Epithelial cell of esophagus (primary cell): ENCODE measurements around the gene SNAPIN.

Experiments
- DNase-seq: peaks from one replicate; pipeline ENCODE4 v3.0.0; 2010; ENCODE audit warnings: low read depth
- H3K4me3 ChIP-seq: 2 replicates; pipeline ENCODE4 v1.5.1; 2011; ENCODE audit warnings: mild to moderate bottlenecking, low read length, control low read depth
- CTCF ChIP-seq: IDR thresholded peaks from 2 replicates; pipeline ENCODE4 v1.5.1; 2011; ENCODE audit warnings: low read depth, mild to moderate bottlenecking, low read length, control low read depth, inconsistent platforms; ENCODE audit not compliant: insufficient read depth; ENCODE audit errors: missing control alignments

The SNAPIN gene

GRCh38 chr1:153658400-153659174 lies at the start of gene SNAPIN:
SNAPIN (plus strand) TSS chr1:153658703; CDS start chr1:153658744, 41 bp downstream.
- H3K4me3 ChIP-seq = peak within 1 kb of the TSS; percentile 79
- peak; percentile 6 for TF ChIP-seq CTCF
- peak; percentile 85 for DNase-seq

GRCh38 chr1:153608742-153609584 lies 49.5 kb upstream of the SNAPIN start:
- TF ChIP-seq CTCF = no peak
- peak; percentile 96 for DNase-seq
- H3K4me3 ChIP-seq = peak overlapping the region; percentile 100

GRCh38 chr1:153609585-153609907 lies 49.0 kb upstream of the SNAPIN start:
- TF ChIP-seq CTCF = no peak
- peak overlapping the region; percentile 100 for H3K4me3 ChIP-seq
- no peak for DNase-seq

- peak; percentile 69 for DNase-seq
- no peak for TF ChIP-seq CTCF
- H3K4me3 ChIP-seq = peak overlapping the region; percentile 100
These were observed 48.2 kb upstream of the SNAPIN start for GRCh38 chr1:153610334-153610733.

GRCh38 chr1:153610811-153611301 lies 47.6 kb upstream of the SNAPIN start:
- DNase-seq = peak; percentile 92

GRCh38 chr1:153611356-153611755 lies 47.1 kb upstream of the SNAPIN start:
- H3K4me3 ChIP-seq = peak overlapping the region; percentile 100
- no peak for TF ChIP-seq CTCF

More at GRCh38 chr1:153610811-153611301, 47.6 kb upstream of the SNAPIN start:
- no peak for TF ChIP-seq CTCF
- H3K4me3 ChIP-seq = peak overlapping the region; percentile 100

More at GRCh38 chr1:153611356-153611755, 47.1 kb upstream of the SNAPIN start:
- peak; percentile 56 for DNase-seq
